ENCODE results near the gene NAALADL1.

- no peak for TF ChIP-seq SUZ12 (IDR thresholded peaks at IDR 0.05)
- TF ChIP-seq TARDBP (IDR thresholded peaks at IDR 0.05) = no peak
- TF ChIP-seq PKNOX1 (IDR thresholded peaks at IDR 0.05) = no peak
- TF ChIP-seq FOXM1 (IDR thresholded peaks at IDR 0.05; ENCODE audit: borderline replicate concordance) = no peak
- no peak for TF ChIP-seq ZNF384 (IDR thresholded peaks at IDR 0.05)
- no peak for TF ChIP-seq CTBP1 (IDR thresholded peaks at IDR 0.05; ENCODE audit: borderline replicate concordance)
- no peak for TF ChIP-seq ARNT (IDR thresholded peaks at IDR 0.05)
Measured at GRCh38 chr11:65104628-65105027, 46.3 kb upstream of the NAALADL1 start.
